PC-3 (cell line): ENCODE data around the gene CDH4. TPM values are rescaled to one million over a fixed set of nuclear protein-coding genes. Genes with fewer than 3 reads are reported as not detected.

Source experiments
- ATAC-seq: fragments of 200-7000 bp; cut with Tn5 transposase; 2 replicates; pipeline ENCODE4 v1.9.1; 2020; ENCODE audit warnings: mild to moderate bottlenecking, moderate library complexity
- BruUV-seq: library from RNA; stranded (reverse); fragments of 400-500 nt; replicated peaks from 2 replicates; lab custom pipeline; 2021; lab: Mats Ljungman, UMichigan
- CTCF ChIA-PET: fragments of 300-600 bp; sonication (Branson Sonifier 250); formaldehyde crosslinking; loops from one replicate; lab custom pipeline; 2022; ENCODE audit warnings: antibody characterized with exemption; lab: Charles Lee
- POLR2A ChIA-PET: fragments of 300-600 bp; sonication (Branson Sonifier 250); formaldehyde crosslinking; loops from one replicate; lab custom pipeline; 2022; ENCODE audit warnings: antibody characterized with exemption; ENCODE audit not compliant: unreplicated experiment; lab: Charles Lee
- DNase-seq: peaks from one replicate; pipeline ENCODE4 v3.0.0-alpha.2; 2015
- H2AFZ ChIP-seq: fragments of 300-600 bp; sonication (generic); 2 replicates; pipeline ENCODE4 v1.6.0; 2016; ENCODE audit warnings: antibody characterized with exemption, low read length
- H3F3A ChIP-seq: fragments of 300-600 bp; sonication (generic); one replicate; pipeline ENCODE4 v1.6.0; 2017; ENCODE audit warnings: antibody characterized with exemption, low read length, control low read depth, mild to moderate bottlenecking; ENCODE audit not compliant: unreplicated experiment
- H3K27ac ChIP-seq: fragments of 300-600 bp; sonication (generic); 2 replicates; pipeline ENCODE4 v1.5.1; 2016; ENCODE audit warnings: mild to moderate bottlenecking, low read length
- H3K27me3 ChIP-seq: fragments of 300-600 bp; sonication (generic); 2 replicates; pipeline ENCODE4 v1.6.1; 2016; ENCODE audit warnings: low read length, mixed read lengths
- H3K36me3 ChIP-seq: fragments of 300-600 bp; sonication (generic); 2 replicates; pipeline ENCODE4 v1.6.1; 2016; ENCODE audit warnings: low read depth, mixed run types, low read length, mixed read lengths
- H3K4me1 ChIP-seq: fragments of 300-600 bp; sonication (generic); 2 replicates; pipeline ENCODE4 v1.5.1; 2016; ENCODE audit warnings: low read length; ENCODE audit not compliant: insufficient read depth
- H3K4me2 ChIP-seq: fragments of 300-600 bp; sonication (generic); 2 replicates; pipeline ENCODE4 v1.6.0; 2016; ENCODE audit warnings: low read length
- H3K4me3 ChIP-seq: fragments of 300-600 bp; sonication (generic); 2 replicates; pipeline ENCODE4 v1.5.1; 2016; ENCODE audit warnings: mild to moderate bottlenecking, low read length, mixed read lengths
- H3K79me2 ChIP-seq: fragments of 300-600 bp; sonication (generic); 2 replicates; pipeline ENCODE4 v1.6.1; 2017; ENCODE audit warnings: low read length, mixed read lengths
- H3K9ac ChIP-seq: fragments of 300-600 bp; sonication (generic); 2 replicates; pipeline ENCODE4 v1.6.0; 2016; ENCODE audit warnings: mild to moderate bottlenecking, low read length
- H3K9me2 ChIP-seq: fragments of 300-600 bp; sonication (generic); replicated peaks from 2 replicates; pipeline ENCODE4 v1.6.1; 2016; ENCODE audit warnings: mixed run types, low read length, mixed read lengths
- H3K9me3 ChIP-seq: fragments of 300-600 bp; sonication (generic); 2 replicates; pipeline ENCODE4 v1.6.1; 2016; ENCODE audit warnings: low read length, mixed read lengths
- H4K20me1 ChIP-seq: fragments of 300-600 bp; sonication (generic); 2 replicates; pipeline ENCODE4 v1.6.1; 2016; ENCODE audit warnings: low read length, mixed read lengths
- CTCF ChIP-seq: fragments of 300-600 bp; sonication (generic); conservative IDR thresholded peaks from 2 replicates; pipeline ENCODE4 v1.5.1; 2017; ENCODE audit warnings: antibody characterized with exemption, low read depth, mild to moderate bottlenecking, low read length
- EZH2 ChIP-seq: fragments of 300-600 bp; sonication (generic); IDR thresholded peaks from one replicate; pipeline ENCODE4 v1.6.1; 2017; ENCODE audit warnings: antibody characterized with exemption, mild to moderate bottlenecking, low read length; ENCODE audit not compliant: unreplicated experiment
- EZH2phosphoT487 ChIP-seq: fragments of 300-600 bp; sonication (generic); IDR thresholded peaks from 2 replicates; pipeline ENCODE4 v1.6.1; 2018; ENCODE audit warnings: mild to moderate bottlenecking, antibody characterized with exemption, low read length, borderline replicate concordance
- intact Hi-C: fragments of 100-400 bp; cut with micrococcal nuclease; formaldehyde crosslinking; loops from 2 replicates; pipeline ENCODE4 v1.9.0; 2023
- total RNA-seq: library from RNA; depleted of rRNA; stranded (reverse); fragments of >200 nt; gene quantifications from 2 replicates; pipeline ENCODE4 v1.2.3, GENCODE V29; 2014

The CDH4 gene
- total RNA-seq, 1 experiment from 2014 or later, result not detected

- intact Hi-C loops, result no loop called here
- H3K27ac ChIP-seq, result no peak overlapping the region
- no peaks in the 10 kb centered on the region for H3K9me2 ChIP-seq
- H3K4me1 ChIP-seq, result no peaks in the 10 kb centered on the region
- no peak overlapping the region for H3K9ac ChIP-seq
- H4K20me1 ChIP-seq, result no peaks in the 10 kb centered on the region
- no TSS peak for BruUV-seq
- H2AFZ ChIP-seq, result no peak overlapping the region
- H3K27me3 ChIP-seq, result peaks cover 86% of the 10 kb centered on the region
- H3K4me2 ChIP-seq, result no peak overlapping the region
- TF ChIP-seq EZH2phosphoT487 (no peak), CTCF (no peak), EZH2 (no peak)
- H3K79me2 ChIP-seq, result no peaks in the 10 kb centered on the region
- ATAC-seq (no peak), DNase-seq (no peak)
- H3F3A ChIP-seq, result no peaks in the 10 kb centered on the region
- no peaks in the 10 kb centered on the region for H3K36me3 ChIP-seq
- ChIA-PET CTCF (no interaction called here), POLR2A (no interaction called here)
- H3K9me3 ChIP-seq, result no peaks in the 10 kb centered on the region
- no peak overlapping the region for H3K4me3 ChIP-seq
These were observed 442.6 kb downstream of the CDH4 start for GRCh38 chr20:61694682-61695081.

GRCh38 chr20:61695741-61696140 is 443.7 kb downstream of the CDH4 start:
- ChIA-PET CTCF (no interaction called here), POLR2A (no interaction called here)
- Histone ChIP-seq H3K9me2 (no peaks in the 10 kb centered on the region), H3K9me3 (no peaks in the 10 kb centered on the region), H3K4me3 (no peak overlapping the region), H3K79me2 (no peaks in the 10 kb centered on the region), H3K27me3 (peaks cover 94% of the 10 kb centered on the region), H3K4me2 (no peak overlapping the region), H3K36me3 (no peaks in the 10 kb centered on the region), H3F3A (no peaks in the 10 kb centered on the region), H2AFZ (no peak overlapping the region), H4K20me1 (no peaks in the 10 kb centered on the region), H3K27ac (no peak overlapping the region), H3K4me1 (no peaks in the 10 kb centered on the region), H3K9ac (no peak overlapping the region)
- DNase-seq (no peak), ATAC-seq (no peak)
- TF ChIP-seq CTCF (no peak), EZH2 (no peak), EZH2phosphoT487 (no peak)
- no TSS peak for BruUV-seq
- intact Hi-C loops, result no loop called here

- Histone ChIP-seq H3K9me2 (no peaks in the 10 kb centered on the region), H3K79me2 (no peaks in the 10 kb centered on the region), H3K9ac (no peak overlapping the region), H3F3A (no peaks in the 10 kb centered on the region), H3K4me2 (no peak overlapping the region), H3K4me1 (no peaks in the 10 kb centered on the region), H3K36me3 (no peaks in the 10 kb centered on the region), H3K27ac (no peak overlapping the region), H4K20me1 (no peaks in the 10 kb centered on the region), H3K9me3 (no peaks in the 10 kb centered on the region), H3K27me3 (peaks cover 95% of the 10 kb centered on the region), H2AFZ (no peak overlapping the region), H3K4me3 (no peak overlapping the region)
- ATAC-seq (no peak), DNase-seq (no peak)
- ChIA-PET POLR2A (no interaction called here), CTCF (no interaction called here)
- intact Hi-C loops, result no loop called here
- BruUV-seq, result no TSS peak
- TF ChIP-seq EZH2phosphoT487 (no peak), EZH2 (no peak), CTCF (no peak)
These were observed 444.2 kb downstream of the CDH4 start for GRCh38 chr20:61696181-61696735.
